Measurements from ENCODE around the gene PTPRG. TPM values are rescaled to one million over a fixed set of nuclear protein-coding genes. Genes with fewer than 3 reads are reported as not detected.
A peak's percentile ranks its signal among the peaks of the same experiment; 100 is the strongest.

The PTPRG gene
- total RNA-seq, 1 donor from 2014 or later: 78.2 TPM

GRCh38 chr3:62237286-62237948 lies 676.0 kb downstream of the PTPRG start:
- DNase-seq: peak; percentile 57

GRCh38 chr3:62238003-62238402 lies 676.6 kb downstream of the PTPRG start:
- no peak for DNase-seq

GRCh38 chr3:62238431-62238830 lies 677.1 kb downstream of the PTPRG start:
- peak; percentile 40 for DNase-seq

GRCh38 chr3:62241279-62241678 lies 679.9 kb downstream of the PTPRG start:
- no peak for DNase-seq

GRCh38 chr3:62242831-62243509 lies 681.6 kb downstream of the PTPRG start:
- DNase-seq: no peak

GRCh38 chr3:62246094-62246493 lies 684.7 kb downstream of the PTPRG start:
- DNase-seq: no peak

GRCh38 chr3:62246985-62247384 lies 685.6 kb downstream of the PTPRG start:
- no peak for DNase-seq

GRCh38 chr3:62248734-62249483 lies 687.5 kb downstream of the PTPRG start:
- DNase-seq: no peak

- DNase-seq: no peak
Observed at GRCh38 chr3:62249484-62249776, 688.1 kb downstream of the PTPRG start.

GRCh38 chr3:62249855-62250543 lies 688.6 kb downstream of the PTPRG start:
- DNase-seq: no peak

- no peak for DNase-seq
Observed at GRCh38 chr3:62252438-62253157, 691.2 kb downstream of the PTPRG start.

GRCh38 chr3:62253971-62254370 lies 692.6 kb downstream of the PTPRG start:
- no peak for DNase-seq

GRCh38 chr3:62255758-62256157 lies 694.4 kb downstream of the PTPRG start:
- no peak for DNase-seq

- DNase-seq: no peak
Observed at GRCh38 chr3:62259924-62260323, 698.6 kb downstream of the PTPRG start.

GRCh38 chr3:62260655-62261054 lies 699.3 kb downstream of the PTPRG start:
- no peak for DNase-seq

GRCh38 chr3:62261121-62261520 lies 699.8 kb downstream of the PTPRG start:
- DNase-seq: peak; percentile 36

- DNase-seq: peak; percentile 21
Observed at GRCh38 chr3:62261736-62262135, 700.4 kb downstream of the PTPRG start.

- no peak for DNase-seq
Observed at GRCh38 chr3:62265528-62265927, 704.2 kb downstream of the PTPRG start.

- no peak for DNase-seq
Observed at GRCh38 chr3:62266668-62267283, 705.4 kb downstream of the PTPRG start.

GRCh38 chr3:62276658-62277180 lies 715.3 kb downstream of the PTPRG start:
- no peak for DNase-seq

GRCh38 chr3:62277450-62277849 lies 716.1 kb downstream of the PTPRG start:
- DNase-seq: peak; percentile 13

- DNase-seq: no peak
Observed at GRCh38 chr3:62277986-62278385, 716.6 kb downstream of the PTPRG start.

All from tongue (tissue), 2 donors.